ENCODE data around the gene FAM20C.

FAM20C gene

GRCh38 chr7:212754-213153 is 20.4 kb downstream of the FAM20C start:
- Mint-ChIP-seq H3K27me3 (ENCODE audit: low read depth) (no peaks in the 10 kb centered on the region), H3K36me3 (ENCODE audit: low read depth) (no peaks in the 10 kb centered on the region), H3K4me3 (no peak overlapping the region), H3K27ac (no peak overlapping the region), H3K4me1 (ENCODE audit: low read depth) (no peaks in the 10 kb centered on the region), H3K9me3 (no peaks in the 10 kb centered on the region)

- Mint-ChIP-seq H3K36me3 (ENCODE audit: low read depth) (no peaks in the 10 kb centered on the region), H3K4me3 (no peak overlapping the region), H3K4me1 (ENCODE audit: low read depth) (no peaks in the 10 kb centered on the region), H3K9me3 (no peaks in the 10 kb centered on the region), H3K27ac (no peak overlapping the region), H3K27me3 (ENCODE audit: low read depth) (no peaks in the 10 kb centered on the region)
Observed at GRCh38 chr7:213324-213993, 21.1 kb downstream of the FAM20C start.

GRCh38 chr7:214410-215212 is 22.2 kb downstream of the FAM20C start:
- H3K9me3 Mint-ChIP-seq, result no peaks in the 10 kb centered on the region
- no peak overlapping the region for H3K4me3 Mint-ChIP-seq
- H3K36me3 Mint-ChIP-seq (ENCODE audit: low read depth), result no peaks in the 10 kb centered on the region
- no peak overlapping the region for H3K27ac Mint-ChIP-seq
- no peaks in the 10 kb centered on the region for H3K27me3 Mint-ChIP-seq (ENCODE audit: low read depth)
- H3K4me1 Mint-ChIP-seq (ENCODE audit: low read depth), result no peaks in the 10 kb centered on the region

GRCh38 chr7:216360-217300 is 24.3 kb downstream of the FAM20C start:
- H3K4me3 Mint-ChIP-seq, result no peak overlapping the region
- no peak overlapping the region for H3K27ac Mint-ChIP-seq
- H3K4me1 Mint-ChIP-seq (ENCODE audit: low read depth), result no peaks in the 10 kb centered on the region
- H3K36me3 Mint-ChIP-seq (ENCODE audit: low read depth), result no peaks in the 10 kb centered on the region
- H3K27me3 Mint-ChIP-seq (ENCODE audit: low read depth), result no peaks in the 10 kb centered on the region
- no peaks in the 10 kb centered on the region for H3K9me3 Mint-ChIP-seq

- no peaks in the 10 kb centered on the region for H3K9me3 Mint-ChIP-seq
- H3K36me3 Mint-ChIP-seq (ENCODE audit: low read depth), result no peaks in the 10 kb centered on the region
- no peak overlapping the region for H3K27ac Mint-ChIP-seq
- no peak overlapping the region for H3K4me3 Mint-ChIP-seq
- H3K27me3 Mint-ChIP-seq (ENCODE audit: low read depth), result no peaks in the 10 kb centered on the region
- H3K4me1 Mint-ChIP-seq (ENCODE audit: low read depth), result no peaks in the 10 kb centered on the region
Observed at GRCh38 chr7:217781-218180, 25.4 kb downstream of the FAM20C start.

GRCh38 chr7:218316-218715 is 25.9 kb downstream of the FAM20C start:
- H3K27ac Mint-ChIP-seq, result no peak overlapping the region
- H3K36me3 Mint-ChIP-seq (ENCODE audit: low read depth), result no peaks in the 10 kb centered on the region
- no peaks in the 10 kb centered on the region for H3K27me3 Mint-ChIP-seq (ENCODE audit: low read depth)
- H3K4me3 Mint-ChIP-seq, result no peak overlapping the region
- H3K4me1 Mint-ChIP-seq (ENCODE audit: low read depth), result no peaks in the 10 kb centered on the region
- no peaks in the 10 kb centered on the region for H3K9me3 Mint-ChIP-seq

- no peaks in the 10 kb centered on the region for H3K4me1 Mint-ChIP-seq (ENCODE audit: low read depth)
- H3K9me3 Mint-ChIP-seq, result no peaks in the 10 kb centered on the region
- no peaks in the 10 kb centered on the region for H3K27me3 Mint-ChIP-seq (ENCODE audit: low read depth)
- no peak overlapping the region for H3K4me3 Mint-ChIP-seq
- no peak overlapping the region for H3K27ac Mint-ChIP-seq
- no peaks in the 10 kb centered on the region for H3K36me3 Mint-ChIP-seq (ENCODE audit: low read depth)
Observed at GRCh38 chr7:218896-219580, 26.7 kb downstream of the FAM20C start.

- Mint-ChIP-seq H3K27ac (no peak overlapping the region), H3K27me3 (ENCODE audit: low read depth) (no peaks in the 10 kb centered on the region), H3K4me1 (ENCODE audit: low read depth) (no peaks in the 10 kb centered on the region), H3K36me3 (ENCODE audit: low read depth) (no peaks in the 10 kb centered on the region), H3K9me3 (no peaks in the 10 kb centered on the region), H3K4me3 (no peak overlapping the region)
Observed at GRCh38 chr7:219581-220150, 27.3 kb downstream of the FAM20C start.

- Mint-ChIP-seq H3K36me3 (ENCODE audit: low read depth) (no peaks in the 10 kb centered on the region), H3K27ac (no peak overlapping the region), H3K9me3 (no peaks in the 10 kb centered on the region), H3K4me1 (ENCODE audit: low read depth) (no peaks in the 10 kb centered on the region), H3K27me3 (ENCODE audit: low read depth) (no peaks in the 10 kb centered on the region), H3K4me3 (no peak overlapping the region)
Observed at GRCh38 chr7:220151-220841, 27.9 kb downstream of the FAM20C start.

- Mint-ChIP-seq H3K36me3 (ENCODE audit: low read depth) (no peaks in the 10 kb centered on the region), H3K4me1 (ENCODE audit: low read depth) (no peaks in the 10 kb centered on the region), H3K27me3 (ENCODE audit: low read depth) (no peaks in the 10 kb centered on the region), H3K27ac (no peak overlapping the region), H3K9me3 (no peaks in the 10 kb centered on the region), H3K4me3 (no peak overlapping the region)
Observed at GRCh38 chr7:221978-222715, 29.8 kb downstream of the FAM20C start.

- Mint-ChIP-seq H3K9me3 (no peaks in the 10 kb centered on the region), H3K4me3 (no peak overlapping the region), H3K4me1 (ENCODE audit: low read depth) (no peaks in the 10 kb centered on the region), H3K27me3 (ENCODE audit: low read depth) (no peaks in the 10 kb centered on the region), H3K27ac (no peak overlapping the region), H3K36me3 (ENCODE audit: low read depth) (no peaks in the 10 kb centered on the region)
Observed at GRCh38 chr7:222716-223041, 30.3 kb downstream of the FAM20C start.

GRCh38 chr7:223118-223800 is 30.9 kb downstream of the FAM20C start:
- Mint-ChIP-seq H3K36me3 (ENCODE audit: low read depth) (no peaks in the 10 kb centered on the region), H3K27ac (no peak overlapping the region), H3K27me3 (ENCODE audit: low read depth) (no peaks in the 10 kb centered on the region), H3K4me1 (ENCODE audit: low read depth) (no peaks in the 10 kb centered on the region), H3K9me3 (no peaks in the 10 kb centered on the region), H3K4me3 (no peak overlapping the region)

- Mint-ChIP-seq H3K27me3 (ENCODE audit: low read depth) (no peaks in the 10 kb centered on the region), H3K4me3 (no peak overlapping the region), H3K36me3 (ENCODE audit: low read depth) (no peaks in the 10 kb centered on the region), H3K9me3 (no peaks in the 10 kb centered on the region), H3K27ac (no peak overlapping the region), H3K4me1 (ENCODE audit: low read depth) (no peaks in the 10 kb centered on the region)
Observed at GRCh38 chr7:223861-224260, 31.5 kb downstream of the FAM20C start.

Data from T-helper 1 cell treated with Interleukin-12 subunit alpha and Interleukin-12 subunit beta and Interleukin-4 antibody, amounts not matched to agents 30 μg/mL and 1 μg/mL, for 36 hours (primary cell).